Subcutaneous adipose tissue (tissue), 4 donors: ENCODE results near the gene SYT12. TPM values are rescaled to one million over a fixed set of nuclear protein-coding genes. Genes with fewer than 3 reads are reported as not detected.

Source experiments
- total RNA-seq, 4 donors: library from RNA; depleted of rRNA; stranded (reverse); fragments of >200 nt; gene quantifications; one replicate each; pipeline ENCODE4 v1.1.0, GENCODE V29; 2016
- TF ChIP-seq, protein P1 (sequence below): fragments of 450-650 bp; IDR thresholded peaks from one replicate; pipeline ENCODE4 v1.5.1; 2016; ENCODE audit warnings: low read depth, mild to moderate bottlenecking, control low read depth, antibody characterized with exemption, moderate library complexity

SYT12 gene
- total RNA-seq, 4 donors from 2014 or later = 0.16 to 0.44 (median 0.36) TPM

DNA sequence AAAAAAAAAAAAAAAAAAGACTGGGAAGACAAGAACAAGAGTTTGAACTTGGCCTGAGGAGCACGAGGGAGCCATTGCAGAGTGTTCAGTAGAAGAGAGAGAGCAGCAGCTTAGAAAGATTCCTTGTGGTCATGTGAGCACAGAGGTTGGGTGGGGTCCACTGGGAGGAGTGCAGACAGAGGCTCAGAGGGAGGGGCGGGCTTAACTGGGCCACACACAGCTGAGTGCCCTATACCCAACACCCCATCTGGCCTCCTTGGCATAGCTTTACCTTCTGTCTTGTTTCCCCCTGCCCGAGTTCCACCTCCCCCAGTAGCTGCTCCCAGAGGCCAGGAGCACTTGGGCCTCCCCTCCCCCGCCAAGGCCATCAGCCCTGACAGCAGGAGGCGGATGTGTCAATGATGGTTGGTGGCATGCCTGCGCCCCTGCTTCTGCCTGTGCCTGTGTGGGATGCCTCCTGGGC, 35.7 kb upstream of the SYT12 start:
- TF ChIP-seq, protein P1, sequence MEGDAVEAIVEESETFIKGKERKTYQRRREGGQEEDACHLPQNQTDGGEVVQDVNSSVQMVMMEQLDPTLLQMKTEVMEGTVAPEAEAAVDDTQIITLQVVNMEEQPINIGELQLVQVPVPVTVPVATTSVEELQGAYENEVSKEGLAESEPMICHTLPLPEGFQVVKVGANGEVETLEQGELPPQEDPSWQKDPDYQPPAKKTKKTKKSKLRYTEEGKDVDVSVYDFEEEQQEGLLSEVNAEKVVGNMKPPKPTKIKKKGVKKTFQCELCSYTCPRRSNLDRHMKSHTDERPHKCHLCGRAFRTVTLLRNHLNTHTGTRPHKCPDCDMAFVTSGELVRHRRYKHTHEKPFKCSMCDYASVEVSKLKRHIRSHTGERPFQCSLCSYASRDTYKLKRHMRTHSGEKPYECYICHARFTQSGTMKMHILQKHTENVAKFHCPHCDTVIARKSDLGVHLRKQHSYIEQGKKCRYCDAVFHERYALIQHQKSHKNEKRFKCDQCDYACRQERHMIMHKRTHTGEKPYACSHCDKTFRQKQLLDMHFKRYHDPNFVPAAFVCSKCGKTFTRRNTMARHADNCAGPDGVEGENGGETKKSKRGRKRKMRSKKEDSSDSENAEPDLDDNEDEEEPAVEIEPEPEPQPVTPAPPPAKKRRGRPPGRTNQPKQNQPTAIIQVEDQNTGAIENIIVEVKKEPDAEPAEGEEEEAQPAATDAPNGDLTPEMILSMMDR = no peak

DNA sequence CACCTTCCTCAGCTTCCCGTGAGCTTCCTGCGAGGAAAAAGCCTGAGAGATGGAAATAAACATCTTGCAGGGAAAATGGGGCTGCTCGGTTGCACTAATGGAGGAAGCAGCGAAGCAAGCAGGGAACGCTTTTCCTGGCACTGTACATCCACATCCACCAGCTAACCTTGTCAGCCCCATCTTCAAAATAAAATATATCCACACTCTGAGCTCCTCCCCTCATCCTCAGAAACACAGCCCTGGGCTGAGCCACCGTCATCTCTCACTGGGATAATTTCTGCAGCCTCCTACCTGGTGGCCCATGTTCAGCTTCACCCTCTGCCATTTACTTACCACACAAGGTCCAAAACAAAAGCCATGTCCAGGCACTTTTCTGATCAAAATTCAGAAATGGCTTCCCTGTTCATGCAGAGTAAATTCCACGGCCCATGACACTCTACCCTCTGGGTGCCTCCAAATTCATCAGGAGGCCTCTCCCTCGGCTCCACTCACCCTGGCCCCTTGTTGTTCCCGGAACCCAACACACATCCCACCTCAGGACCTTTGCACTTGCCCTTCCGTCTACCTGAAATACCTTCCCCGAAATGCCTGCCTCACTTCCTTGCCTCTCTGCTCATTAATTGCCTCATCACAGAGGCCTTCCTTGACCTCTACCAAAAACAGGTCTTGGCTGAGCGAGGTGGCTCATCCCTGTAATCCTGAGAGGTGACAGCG, 34.9 kb upstream of the SYT12 start:
- TF ChIP-seq, protein P1 = no peak

DNA sequence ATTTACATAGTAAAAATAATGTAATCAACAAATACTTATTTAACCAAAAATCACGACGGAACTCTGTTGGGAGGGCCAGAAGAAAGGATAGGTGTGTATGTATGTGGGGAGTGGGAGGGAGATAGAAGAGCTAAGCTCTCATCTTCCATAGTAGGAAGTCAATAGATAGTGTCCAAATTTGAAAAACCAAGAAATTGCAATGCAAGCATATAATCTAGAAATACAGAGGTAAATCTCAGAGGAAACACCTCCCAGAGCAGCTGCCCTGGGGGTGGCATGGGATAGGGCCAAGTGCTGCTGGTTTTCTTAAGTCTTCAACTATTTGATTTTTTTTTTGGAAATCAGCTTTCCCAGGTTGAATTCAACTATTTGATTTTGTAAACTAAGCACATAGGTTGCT, 30.9 kb upstream of the SYT12 start:
- TF ChIP-seq, protein P1 = no peak

DNA sequence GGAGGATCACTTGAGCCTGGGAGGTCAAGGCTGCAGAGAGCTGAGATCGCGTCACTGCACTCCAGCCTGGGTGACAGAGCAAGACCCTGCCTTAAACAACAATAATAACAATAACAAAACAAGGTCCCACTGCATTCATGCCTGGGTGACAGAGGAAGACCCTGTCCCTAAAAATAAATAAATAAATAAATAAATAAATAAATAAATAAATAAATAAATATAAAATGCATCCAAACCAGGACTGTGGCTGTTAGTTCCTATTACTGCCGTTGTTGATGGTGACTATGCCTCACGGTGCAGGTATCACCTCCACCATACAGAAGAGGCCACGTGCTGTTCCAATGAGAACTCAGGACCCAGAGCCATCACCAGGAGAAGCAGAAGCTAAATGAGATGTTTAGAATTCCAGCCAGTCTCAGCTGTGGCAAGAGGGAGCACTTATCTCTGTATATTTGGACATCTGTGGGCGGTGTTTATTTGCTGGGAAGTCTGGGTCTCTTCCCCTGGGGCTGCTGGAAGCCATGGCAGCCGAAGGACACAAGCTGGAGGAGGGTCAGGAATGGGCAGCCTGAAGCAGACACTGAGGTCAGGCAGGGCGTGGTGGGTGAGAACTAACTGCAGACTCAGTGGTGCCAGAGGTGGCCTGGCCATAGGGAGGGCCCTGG, 26.2 kb upstream of the SYT12 start:
- TF ChIP-seq, protein P1 = no peak

DNA sequence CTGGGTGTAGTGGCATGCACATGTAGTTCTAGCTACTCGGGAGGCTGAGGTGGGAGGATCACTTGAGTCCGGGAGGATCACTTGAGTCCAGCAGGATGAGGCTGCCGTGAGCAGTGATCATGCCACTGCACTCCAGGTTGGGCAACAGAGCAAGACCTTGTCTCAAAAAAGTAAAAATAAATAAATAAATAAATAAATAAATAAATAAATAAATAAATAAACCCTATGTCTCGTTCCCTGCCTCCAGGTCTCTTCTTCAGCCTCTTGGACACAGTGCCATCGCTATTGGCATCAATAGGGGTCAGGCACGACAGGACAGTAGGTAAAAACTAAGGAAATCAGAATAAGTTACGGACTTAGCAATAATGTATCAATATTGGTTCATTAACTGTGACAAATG, 23.4 kb upstream of the SYT12 start:
- TF ChIP-seq, protein P1 = no peak

DNA sequence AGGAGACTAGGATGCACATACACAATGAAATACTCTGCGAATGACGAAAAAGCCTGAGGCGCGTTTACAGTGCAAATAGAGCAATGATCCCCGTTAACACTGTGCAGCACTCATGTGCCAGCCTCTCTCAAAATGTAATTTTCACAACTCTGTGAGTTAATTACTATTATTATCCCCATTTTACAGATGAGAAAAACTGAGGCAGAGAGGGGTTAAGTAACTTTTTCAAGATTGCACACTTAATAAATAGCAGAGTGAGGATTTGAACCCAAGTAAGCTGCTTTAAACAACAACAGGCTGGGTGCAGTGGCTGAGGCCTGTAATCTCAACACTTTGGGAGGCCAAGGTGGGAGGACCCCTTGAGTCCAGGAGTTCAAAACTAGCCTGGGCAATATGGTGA, 21.6 kb upstream of the SYT12 start:
- TF ChIP-seq, protein P1 = no peak

DNA sequence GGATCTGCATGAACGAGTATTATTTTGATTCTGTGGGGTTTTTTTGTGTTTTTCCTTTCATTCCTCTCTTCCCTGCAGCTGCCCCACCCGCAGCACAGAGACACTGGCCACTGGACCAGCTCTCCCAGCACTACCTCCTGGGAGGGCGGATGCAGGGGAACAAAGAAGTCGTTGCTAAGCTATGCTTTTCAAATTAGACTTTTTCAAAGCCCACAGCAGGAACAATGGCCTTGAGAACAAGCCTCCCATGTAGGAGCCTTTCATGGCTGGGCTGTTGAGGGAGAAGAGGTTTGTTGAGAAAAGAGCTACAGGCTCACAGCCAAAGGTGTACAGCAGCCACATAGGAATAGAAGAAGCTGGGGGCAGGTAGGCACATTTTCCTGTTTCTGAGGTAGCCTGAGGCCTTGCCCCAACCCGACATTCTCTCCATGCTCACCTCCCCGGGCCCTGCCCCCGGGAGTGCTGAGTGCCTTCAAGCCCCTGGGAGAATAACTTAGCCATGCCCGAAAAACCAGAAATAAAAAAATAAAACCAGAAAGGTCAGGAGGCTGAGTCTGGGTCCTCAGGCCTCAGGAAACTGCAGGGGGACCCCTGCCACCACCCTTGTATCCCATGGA, 20.5 kb upstream of the SYT12 start:
- TF ChIP-seq, protein P1 = no peak
